Neural progenitor cell (in vitro differentiated cells): ENCODE measurements around the gene MICU2. TPM values are rescaled to one million over a fixed set of nuclear protein-coding genes. Genes with fewer than 3 reads are reported as not detected.

Source experiments
- DNase-seq: peaks from one replicate; pipeline ENCODE4 v3.0.0-alpha.2; 2016; ENCODE audit warnings: low spot score
- H2AFZ ChIP-seq: fragments of 200-600 bp; sonication (generic); replicated peaks from 2 replicates; pipeline ENCODE4 v1.6.1; 2016; ENCODE audit warnings: antibody characterized with exemption
- H3F3A ChIP-seq: fragments of 200-600 bp; sonication (generic); 2 replicates; pipeline ENCODE4 v1.6.1; 2016; ENCODE audit warnings: antibody characterized with exemption, low read depth
- H3K27ac ChIP-seq: fragments of 200-600 bp; sonication (generic); 2 replicates; pipeline ENCODE4 v1.5.1; 2016; ENCODE audit warnings: mild to moderate bottlenecking
- H3K27me3 ChIP-seq: fragments of 200-600 bp; sonication (generic); 2 replicates; pipeline ENCODE4 v1.6.1; 2016; ENCODE audit warnings: mild to moderate bottlenecking, moderate library complexity
- H3K36me3 ChIP-seq: fragments of 200-600 bp; sonication (generic); 2 replicates; pipeline ENCODE4 v1.5.1; 2016
- H3K4me1 ChIP-seq: fragments of 200-600 bp; sonication (generic); 2 replicates; pipeline ENCODE4 v1.6.1; 2016; ENCODE audit warnings: mixed run types
- H3K4me2 ChIP-seq: fragments of 200-600 bp; sonication (generic); 2 replicates; pipeline ENCODE4 v1.6.1; 2016
- H3K4me3 ChIP-seq: fragments of 200-600 bp; sonication (generic); 2 replicates; pipeline ENCODE4 v1.5.1; 2016
- H3K79me2 ChIP-seq: fragments of 200-600 bp; sonication (generic); 2 replicates; pipeline ENCODE4 v1.6.1; 2016; ENCODE audit warnings: low read depth
- H3K9ac ChIP-seq: fragments of 200-600 bp; sonication (generic); 2 replicates; pipeline ENCODE4 v1.6.1; 2016
- H3K9me3 ChIP-seq: fragments of 200-600 bp; sonication (generic); 2 replicates; pipeline ENCODE4 v1.5.1; 2016; ENCODE audit warnings: low read depth
- H4K20me1 ChIP-seq: fragments of 200-600 bp; sonication (generic); 2 replicates; pipeline ENCODE4 v1.6.1; 2016; ENCODE audit warnings: low read depth
- H3K27ac Mint-ChIP-seq: 3 replicates; pipeline ENCODE4 v1.8.0; 2021; ENCODE audit warnings: mixed read lengths
- H3K27me3 Mint-ChIP-seq: 2 replicates; pipeline ENCODE4 v1.8.0; 2022; ENCODE audit warnings: low read depth, mild to moderate bottlenecking, inconsistent platforms, moderate library complexity, mixed read lengths; ENCODE audit not compliant: insufficient read depth
- H3K36me3 Mint-ChIP-seq: 3 replicates; pipeline ENCODE4 v1.8.0; 2021; ENCODE audit warnings: mixed read lengths
- H3K4me1 Mint-ChIP-seq: 3 replicates; pipeline ENCODE4 v1.8.0; 2021; ENCODE audit warnings: mixed read lengths
- H3K4me3 Mint-ChIP-seq: 3 replicates; pipeline ENCODE4 v1.8.0; 2021; ENCODE audit warnings: mild to moderate bottlenecking, moderate library complexity, mixed read lengths
- H3K9me3 Mint-ChIP-seq: 3 replicates; pipeline ENCODE4 v1.8.0; 2020; ENCODE audit warnings: mixed read lengths
- CTCF ChIP-seq: fragments of 200-600 bp; sonication (generic); IDR thresholded peaks from 2 replicates; pipeline ENCODE4 v1.5.1; 2017; ENCODE audit warnings: antibody characterized with exemption, mild to moderate bottlenecking
- EZH2 ChIP-seq: fragments of 200-600 bp; sonication (generic); IDR thresholded peaks from 2 replicates; pipeline ENCODE4 v1.6.1; 2017; ENCODE audit warnings: antibody characterized with exemption, mild to moderate bottlenecking, moderate library complexity
- EZH2phosphoT487 ChIP-seq: fragments of 200-600 bp; sonication (generic); IDR thresholded peaks from 2 replicates; pipeline ENCODE4 v1.6.1; 2017; ENCODE audit warnings: antibody characterized with exemption
- total RNA-seq: library from RNA; depleted of rRNA; stranded (reverse); fragments of >200 nt; gene quantifications from 2 replicates; pipeline ENCODE4 v1.2.3, GENCODE V29; 2015; ENCODE audit warnings: low replicate concordance

MICU2 gene
- total RNA-seq, 1 donor from 2014 or later = 112 TPM

GRCh38 chr13:21550918-21551317 is 53.1 kb downstream of the MICU2 start:
- no peaks in the 10 kb centered on the region for H3K9me3 ChIP-seq
- Mint-ChIP-seq H3K4me3 (no peak overlapping the region), H3K9me3 (peaks cover 10% of the 10 kb centered on the region), H3K4me1 (no peaks in the 10 kb centered on the region), H3K27me3 (no peaks in the 10 kb centered on the region), H3K36me3 (peaks cover 26% of the 10 kb centered on the region), H3K27ac (no peak overlapping the region)
- H3K27ac ChIP-seq = no peak overlapping the region
- H3K36me3 ChIP-seq = no peaks in the 10 kb centered on the region
- H3K4me3 ChIP-seq = no peak overlapping the region
- no peak overlapping the region for H2AFZ ChIP-seq
- H3K4me2 ChIP-seq = no peak overlapping the region
- no peaks in the 10 kb centered on the region for H4K20me1 ChIP-seq
- no peak for TF ChIP-seq EZH2phosphoT487
- TF ChIP-seq CTCF = no peak
- no peak for TF ChIP-seq EZH2
- peaks cover under 1% of the 10 kb centered on the region for H3K79me2 ChIP-seq
- H3F3A ChIP-seq = no peaks in the 10 kb centered on the region
- no peaks in the 10 kb centered on the region for H3K4me1 ChIP-seq
- no peak overlapping the region for H3K9ac ChIP-seq
- H3K27me3 ChIP-seq = no peaks in the 10 kb centered on the region
- DNase-seq = no peak

- H3K9me3 ChIP-seq = no peaks in the 10 kb centered on the region
- TF ChIP-seq CTCF = no peak
- TF ChIP-seq EZH2phosphoT487 = no peak
- no peak for TF ChIP-seq EZH2
- no peak overlapping the region for H3K9ac ChIP-seq
- peaks cover 26% of the 10 kb centered on the region for H3K36me3 Mint-ChIP-seq
- no peaks in the 10 kb centered on the region for H3K4me1 ChIP-seq
- DNase-seq = no peak
- H3K27me3 Mint-ChIP-seq = no peaks in the 10 kb centered on the region
- no peaks in the 10 kb centered on the region for H3F3A ChIP-seq
- no peaks in the 10 kb centered on the region for H3K79me2 ChIP-seq
- no peak overlapping the region for H3K4me3 ChIP-seq
- H3K4me1 Mint-ChIP-seq = no peaks in the 10 kb centered on the region
- no peak overlapping the region for H3K4me2 ChIP-seq
- no peak overlapping the region for H2AFZ ChIP-seq
- H3K36me3 ChIP-seq = no peaks in the 10 kb centered on the region
- no peak overlapping the region for H3K4me3 Mint-ChIP-seq
- peaks cover 6% of the 10 kb centered on the region for H3K9me3 Mint-ChIP-seq
- no peak overlapping the region for H3K27ac Mint-ChIP-seq
- no peak overlapping the region for H3K27ac ChIP-seq
- no peaks in the 10 kb centered on the region for H4K20me1 ChIP-seq
- no peaks in the 10 kb centered on the region for H3K27me3 ChIP-seq
These were observed 54.3 kb downstream of the MICU2 start for GRCh38 chr13:21549633-21550032.

DNA sequence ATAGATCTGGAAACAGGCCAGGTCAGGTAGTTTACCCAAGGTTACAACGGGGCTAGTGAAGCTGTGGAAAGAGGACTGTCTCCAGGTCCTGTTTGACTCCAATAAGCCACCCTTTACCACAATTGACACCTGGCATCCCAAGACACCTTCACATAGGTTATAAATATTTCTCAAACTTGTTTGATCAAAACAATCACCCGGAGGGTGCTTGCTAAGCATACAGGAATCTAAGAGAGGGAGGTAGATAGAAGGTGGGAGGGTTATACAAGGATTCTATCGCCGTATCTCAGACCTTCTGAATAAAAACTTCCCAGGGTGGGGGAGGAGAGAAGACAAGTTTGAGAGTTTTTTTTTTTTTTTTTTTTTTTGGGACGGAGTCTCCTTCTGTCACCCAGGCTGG is 55.4 kb downstream of the MICU2 start:
- no peak for DNase-seq
- Mint-ChIP-seq H3K9me3 (peaks cover 6% of the 10 kb centered on the region), H3K27me3 (no peaks in the 10 kb centered on the region), H3K36me3 (peaks cover 26% of the 10 kb centered on the region), H3K4me3 (no peak overlapping the region), H3K4me1 (no peaks in the 10 kb centered on the region), H3K27ac (no peak overlapping the region)
- no peaks in the 10 kb centered on the region for H3K36me3 ChIP-seq
- no peaks in the 10 kb centered on the region for H3K9me3 ChIP-seq
- peaks cover 4% of the 10 kb centered on the region for H3K79me2 ChIP-seq
- H3K4me1 ChIP-seq = no peaks in the 10 kb centered on the region
- no peak overlapping the region for H3K9ac ChIP-seq
- TF ChIP-seq CTCF = no peak
- no peak for TF ChIP-seq EZH2phosphoT487
- TF ChIP-seq EZH2 = no peak
- H3K27ac ChIP-seq = no peak overlapping the region
- H2AFZ ChIP-seq = no peak overlapping the region
- H3K4me3 ChIP-seq = no peak overlapping the region
- H3F3A ChIP-seq = no peaks in the 10 kb centered on the region
- H4K20me1 ChIP-seq = no peaks in the 10 kb centered on the region
- no peak overlapping the region for H3K4me2 ChIP-seq
- H3K27me3 ChIP-seq = no peaks in the 10 kb centered on the region
